ENCODE measurements around the gene SLC7A6OS. TPM values are rescaled to one million over a fixed set of nuclear protein-coding genes. Genes with fewer than 3 reads are reported as not detected.

Gene SLC7A6OS
- polyA plus RNA-seq, 1 donor (not counting 4 experiments of a cell fraction or from before 2014, with no cell fraction given): 12.6 TPM

- Histone ChIP-seq H3K4me2 (ENCODE audit: control insufficient read depth, extremely low read depth, insufficient read depth, low read depth, low read length) (no peak overlapping the region), H3K79me2 (ENCODE audit: control insufficient read depth, insufficient read depth, low read length) (no peaks in the 10 kb centered on the region), H2AFZ (ENCODE audit: control insufficient read depth, low read length) (no peak overlapping the region), H3K27me3 (ENCODE audit: control insufficient read depth, extremely low read depth, insufficient read depth, low read length) (no peaks in the 10 kb centered on the region), H3K27ac (ENCODE audit: control insufficient read depth, insufficient read depth, low read length) (no peak overlapping the region), H3K4me1 (ENCODE audit: control insufficient read depth, extremely low read depth, insufficient read depth, low read length) (peaks cover 7% of the 10 kb centered on the region), H3K36me3 (ENCODE audit: control insufficient read depth in 2 of 2, extremely low read depth in 1 of 2, insufficient read depth in 2 of 2, low read length in 2 of 2) (peaks cover 20 to 37% of the 10 kb centered on the region in 2 experiments), H3K9me3 (ENCODE audit: control insufficient read depth, low read depth, low read length) (no peaks in the 10 kb centered on the region), H4K20me1 (ENCODE audit: control insufficient read depth, extremely low read depth, insufficient read depth, low read length) (peaks cover 4% of the 10 kb centered on the region), H3K9me1 (ENCODE audit: control insufficient read depth, extremely low read depth, insufficient read depth, low read length) (no peaks in the 10 kb centered on the region), H3K4me3 (ENCODE audit: control insufficient read depth in 2 of 3, extremely low read depth in 1 of 3, insufficient read depth in 2 of 3, low read depth in 1 of 3, low read length in 3 of 3) (no peak overlapping the region), H3K9ac (ENCODE audit: control insufficient read depth, extremely low read depth, insufficient read depth, low read length) (no peak overlapping the region)
- TF ChIP-seq, protein P1, sequence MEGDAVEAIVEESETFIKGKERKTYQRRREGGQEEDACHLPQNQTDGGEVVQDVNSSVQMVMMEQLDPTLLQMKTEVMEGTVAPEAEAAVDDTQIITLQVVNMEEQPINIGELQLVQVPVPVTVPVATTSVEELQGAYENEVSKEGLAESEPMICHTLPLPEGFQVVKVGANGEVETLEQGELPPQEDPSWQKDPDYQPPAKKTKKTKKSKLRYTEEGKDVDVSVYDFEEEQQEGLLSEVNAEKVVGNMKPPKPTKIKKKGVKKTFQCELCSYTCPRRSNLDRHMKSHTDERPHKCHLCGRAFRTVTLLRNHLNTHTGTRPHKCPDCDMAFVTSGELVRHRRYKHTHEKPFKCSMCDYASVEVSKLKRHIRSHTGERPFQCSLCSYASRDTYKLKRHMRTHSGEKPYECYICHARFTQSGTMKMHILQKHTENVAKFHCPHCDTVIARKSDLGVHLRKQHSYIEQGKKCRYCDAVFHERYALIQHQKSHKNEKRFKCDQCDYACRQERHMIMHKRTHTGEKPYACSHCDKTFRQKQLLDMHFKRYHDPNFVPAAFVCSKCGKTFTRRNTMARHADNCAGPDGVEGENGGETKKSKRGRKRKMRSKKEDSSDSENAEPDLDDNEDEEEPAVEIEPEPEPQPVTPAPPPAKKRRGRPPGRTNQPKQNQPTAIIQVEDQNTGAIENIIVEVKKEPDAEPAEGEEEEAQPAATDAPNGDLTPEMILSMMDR (optimal IDR thresholded peaks at IDR 0.05 in 1 of 3, IDR thresholded peaks at IDR 0.05 in 1 of 3, conservative IDR thresholded peaks at IDR 0.05 in 1 of 3; ENCODE audit: extremely low read depth in 1 of 3, insufficient read depth in 2 of 3, low read length in 3 of 3): no peak
- no peak for TF ChIP-seq EZH2 (IDR thresholded peaks at IDR 0.05; ENCODE audit: low read length)
- dilution Hi-C loops (cut with MboI; ENCODE audit: extremely low pct_ligation_motif_present, low sequenced_read_pairs): no loop called here
- FAIRE-seq (no peak), DNase-seq (ENCODE audit: low read depth, low spot score) (no peak)
Measured at GRCh38 chr16:68344252-68344651, 33.5 kb upstream of the SLC7A6OS start.

DNA sequence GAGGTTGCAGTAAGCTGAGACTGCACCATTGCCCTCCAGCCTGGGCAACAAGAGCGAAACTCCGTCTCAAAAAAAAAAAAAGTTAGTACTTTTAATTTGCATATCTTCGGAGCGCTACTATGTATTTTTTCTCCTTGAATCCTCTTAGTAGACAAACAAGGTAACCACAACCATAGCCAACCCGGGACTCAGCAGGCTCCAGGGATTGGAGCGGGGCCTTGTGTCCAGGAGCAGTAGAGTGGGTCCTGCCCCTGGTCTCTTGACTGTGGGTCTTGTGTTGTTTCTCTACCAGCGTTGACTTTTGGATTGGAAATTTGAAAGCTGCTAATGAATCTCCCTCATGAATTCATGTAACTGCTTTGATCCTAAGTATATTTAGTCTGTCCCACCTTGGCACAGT, 32.4 kb upstream of the SLC7A6OS start:
- Histone ChIP-seq H3K9me1 (ENCODE audit: control insufficient read depth, extremely low read depth, insufficient read depth, low read length) (no peaks in the 10 kb centered on the region), H3K4me3 (ENCODE audit: control insufficient read depth in 2 of 3, extremely low read depth in 1 of 3, insufficient read depth in 2 of 3, low read depth in 1 of 3, low read length in 3 of 3) (no peak overlapping the region), H3K79me2 (ENCODE audit: control insufficient read depth, insufficient read depth, low read length) (no peaks in the 10 kb centered on the region), H3K36me3 (ENCODE audit: control insufficient read depth in 2 of 2, extremely low read depth in 1 of 2, insufficient read depth in 2 of 2, low read length in 2 of 2) (peaks cover 16 to 40% of the 10 kb centered on the region in 2 experiments), H3K9ac (ENCODE audit: control insufficient read depth, extremely low read depth, insufficient read depth, low read length) (no peak overlapping the region), H3K27me3 (ENCODE audit: control insufficient read depth, extremely low read depth, insufficient read depth, low read length) (no peaks in the 10 kb centered on the region), H3K4me2 (ENCODE audit: control insufficient read depth, extremely low read depth, insufficient read depth, low read depth, low read length) (no peak overlapping the region), H2AFZ (ENCODE audit: control insufficient read depth, low read length) (no peak overlapping the region), H3K4me1 (ENCODE audit: control insufficient read depth, extremely low read depth, insufficient read depth, low read length) (peaks cover 7% of the 10 kb centered on the region), H3K9me3 (ENCODE audit: control insufficient read depth, low read depth, low read length) (no peaks in the 10 kb centered on the region), H4K20me1 (ENCODE audit: control insufficient read depth, extremely low read depth, insufficient read depth, low read length) (peaks cover 4% of the 10 kb centered on the region), H3K27ac (ENCODE audit: control insufficient read depth, insufficient read depth, low read length) (no peak overlapping the region)
- FAIRE-seq: no peak
- dilution Hi-C loops (cut with MboI; ENCODE audit: extremely low pct_ligation_motif_present, low sequenced_read_pairs): no loop called here
- TF ChIP-seq, protein P1 (optimal IDR thresholded peaks at IDR 0.05 in 1 of 3, IDR thresholded peaks at IDR 0.05 in 1 of 3, conservative IDR thresholded peaks at IDR 0.05 in 1 of 3; ENCODE audit: extremely low read depth in 1 of 3, insufficient read depth in 2 of 3, low read length in 3 of 3): no peak
- no peak for TF ChIP-seq EZH2 (IDR thresholded peaks at IDR 0.05; ENCODE audit: low read length)
- DNase-seq (ENCODE audit: low read depth, low spot score): no peak
